Panc1 (cell line): ENCODE results near the gene STARD7.

Source experiments
- POLR2AphosphoS5 ChIP-seq: IDR thresholded peaks from 2 replicates; pipeline ENCODE4 v1.6.1; 2012; ENCODE audit warnings: mild to moderate bottlenecking, low read depth, low read length, moderate library complexity
- SIN3A ChIP-seq: IDR thresholded peaks from 2 replicates; pipeline ENCODE4 v1.6.1; 2012; ENCODE audit warnings: low read depth, mild to moderate bottlenecking, low read length, moderate library complexity, borderline replicate concordance; ENCODE audit not compliant: insufficient read depth
- TF ChIP-seq, protein P1 (sequence below): fragments of 450-650 bp; IDR thresholded peaks from 2 replicates; pipeline ENCODE4 v1.5.1; 2017; ENCODE audit warnings: mild to moderate bottlenecking
- TF ChIP-seq, protein P2 (sequence below), 2 experiments: IDR thresholded peaks; 2 replicates each; pipeline ENCODE4 v1.6.1; 2011 to 2012; ENCODE audit warnings: low read depth in 2 of 2, control low read depth in 1 of 2, low read length in 1 of 2, mild to moderate bottlenecking in 1 of 2, moderate library complexity in 1 of 2; ENCODE audit not compliant: insufficient read depth in 1 of 2

DNA sequence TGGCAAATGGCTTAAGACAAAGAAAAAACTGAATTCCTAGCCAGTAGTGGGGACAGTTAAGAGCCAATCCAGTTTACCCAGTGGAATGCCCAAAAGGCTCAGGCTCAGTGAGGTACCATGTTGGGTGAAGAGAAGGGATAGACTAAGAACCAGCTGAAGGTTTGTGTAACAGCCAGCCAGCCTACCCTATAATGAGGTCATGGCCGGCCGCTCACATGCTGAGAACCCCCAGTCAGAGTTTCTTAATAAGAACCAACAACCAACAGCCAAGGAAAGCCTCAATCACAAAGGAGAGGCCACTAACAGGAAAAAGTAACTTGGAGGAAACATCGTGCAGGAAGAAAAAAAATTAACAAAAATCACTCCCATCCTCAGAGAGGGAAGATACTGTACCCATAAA lies 38.0 kb downstream of the STARD7 start:
- TF ChIP-seq, protein P1, sequence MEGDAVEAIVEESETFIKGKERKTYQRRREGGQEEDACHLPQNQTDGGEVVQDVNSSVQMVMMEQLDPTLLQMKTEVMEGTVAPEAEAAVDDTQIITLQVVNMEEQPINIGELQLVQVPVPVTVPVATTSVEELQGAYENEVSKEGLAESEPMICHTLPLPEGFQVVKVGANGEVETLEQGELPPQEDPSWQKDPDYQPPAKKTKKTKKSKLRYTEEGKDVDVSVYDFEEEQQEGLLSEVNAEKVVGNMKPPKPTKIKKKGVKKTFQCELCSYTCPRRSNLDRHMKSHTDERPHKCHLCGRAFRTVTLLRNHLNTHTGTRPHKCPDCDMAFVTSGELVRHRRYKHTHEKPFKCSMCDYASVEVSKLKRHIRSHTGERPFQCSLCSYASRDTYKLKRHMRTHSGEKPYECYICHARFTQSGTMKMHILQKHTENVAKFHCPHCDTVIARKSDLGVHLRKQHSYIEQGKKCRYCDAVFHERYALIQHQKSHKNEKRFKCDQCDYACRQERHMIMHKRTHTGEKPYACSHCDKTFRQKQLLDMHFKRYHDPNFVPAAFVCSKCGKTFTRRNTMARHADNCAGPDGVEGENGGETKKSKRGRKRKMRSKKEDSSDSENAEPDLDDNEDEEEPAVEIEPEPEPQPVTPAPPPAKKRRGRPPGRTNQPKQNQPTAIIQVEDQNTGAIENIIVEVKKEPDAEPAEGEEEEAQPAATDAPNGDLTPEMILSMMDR: no peak
- TF ChIP-seq POLR2AphosphoS5 (no peak), SIN3A (no peak)
- TF ChIP-seq, protein P2, sequence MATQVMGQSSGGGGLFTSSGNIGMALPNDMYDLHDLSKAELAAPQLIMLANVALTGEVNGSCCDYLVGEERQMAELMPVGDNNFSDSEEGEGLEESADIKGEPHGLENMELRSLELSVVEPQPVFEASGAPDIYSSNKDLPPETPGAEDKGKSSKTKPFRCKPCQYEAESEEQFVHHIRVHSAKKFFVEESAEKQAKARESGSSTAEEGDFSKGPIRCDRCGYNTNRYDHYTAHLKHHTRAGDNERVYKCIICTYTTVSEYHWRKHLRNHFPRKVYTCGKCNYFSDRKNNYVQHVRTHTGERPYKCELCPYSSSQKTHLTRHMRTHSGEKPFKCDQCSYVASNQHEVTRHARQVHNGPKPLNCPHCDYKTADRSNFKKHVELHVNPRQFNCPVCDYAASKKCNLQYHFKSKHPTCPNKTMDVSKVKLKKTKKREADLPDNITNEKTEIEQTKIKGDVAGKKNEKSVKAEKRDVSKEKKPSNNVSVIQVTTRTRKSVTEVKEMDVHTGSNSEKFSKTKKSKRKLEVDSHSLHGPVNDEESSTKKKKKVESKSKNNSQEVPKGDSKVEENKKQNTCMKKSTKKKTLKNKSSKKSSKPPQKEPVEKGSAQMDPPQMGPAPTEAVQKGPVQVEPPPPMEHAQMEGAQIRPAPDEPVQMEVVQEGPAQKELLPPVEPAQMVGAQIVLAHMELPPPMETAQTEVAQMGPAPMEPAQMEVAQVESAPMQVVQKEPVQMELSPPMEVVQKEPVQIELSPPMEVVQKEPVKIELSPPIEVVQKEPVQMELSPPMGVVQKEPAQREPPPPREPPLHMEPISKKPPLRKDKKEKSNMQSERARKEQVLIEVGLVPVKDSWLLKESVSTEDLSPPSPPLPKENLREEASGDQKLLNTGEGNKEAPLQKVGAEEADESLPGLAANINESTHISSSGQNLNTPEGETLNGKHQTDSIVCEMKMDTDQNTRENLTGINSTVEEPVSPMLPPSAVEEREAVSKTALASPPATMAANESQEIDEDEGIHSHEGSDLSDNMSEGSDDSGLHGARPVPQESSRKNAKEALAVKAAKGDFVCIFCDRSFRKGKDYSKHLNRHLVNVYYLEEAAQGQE (IDR thresholded peaks at IDR 0.05; ENCODE audit: insufficient read depth in 1 of 2, low read depth in 2 of 2, low read length in 1 of 2): no peak
